NCI-H128 (cell line): ENCODE results near the gene NAV3.
"Not testable (repeated sequence)": the region's sequence is repeated elsewhere in the genome, so short reads cannot be mapped to it uniquely, and the experiment has no call there.

Experiments used
- DNase-seq: peaks from one replicate; lab custom pipeline; 2025; ENCODE audit not compliant: unreplicated experiment; lab: John Stamatoyannopoulos, UW

Gene NAV3

DNA sequence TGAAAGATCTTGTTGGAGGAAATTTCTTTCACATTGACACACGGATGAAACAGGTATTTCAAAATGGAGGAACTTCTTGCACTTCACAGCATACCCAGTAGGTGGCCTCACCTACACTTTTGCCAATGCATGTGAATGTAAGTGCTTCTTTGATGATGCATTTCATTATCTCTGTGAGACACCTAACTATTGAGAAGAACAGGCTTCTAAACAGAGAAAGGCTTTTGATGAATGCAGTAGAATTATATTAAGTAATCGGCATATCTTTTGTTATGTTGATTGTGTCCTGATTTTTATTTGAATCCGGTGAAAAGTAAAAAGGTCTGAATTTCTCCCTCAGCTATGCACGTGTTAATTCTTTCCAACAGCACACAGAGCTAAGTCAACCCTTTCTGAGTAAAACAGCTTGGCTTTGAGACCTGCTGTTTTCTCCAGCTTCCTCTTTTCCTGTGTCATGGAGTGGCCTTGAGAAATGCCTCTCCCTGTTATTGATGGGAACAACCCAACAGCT, 399.0 kb downstream of the NAV3 start:
- DNase-seq: no peak

DNA sequence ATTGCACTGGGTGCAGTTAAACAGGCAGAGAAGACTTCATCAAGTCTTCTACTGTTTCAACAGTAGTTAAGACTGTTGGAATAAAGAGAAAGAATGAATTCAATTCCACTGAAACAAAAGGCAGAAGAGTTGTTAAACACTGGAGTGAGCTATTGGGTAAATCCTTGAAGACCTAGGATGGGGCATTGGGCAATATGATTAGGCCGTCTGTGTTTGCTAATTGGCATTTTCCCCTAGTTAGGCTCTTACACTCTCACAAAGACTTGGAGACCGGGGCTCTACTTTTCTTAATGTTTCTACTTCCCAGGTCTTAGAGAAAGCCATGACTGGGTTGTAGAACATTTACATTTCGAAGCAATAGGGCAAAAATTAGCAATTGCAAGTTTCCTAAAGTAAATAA, 402.1 kb downstream of the NAV3 start:
- no peak for DNase-seq

DNA sequence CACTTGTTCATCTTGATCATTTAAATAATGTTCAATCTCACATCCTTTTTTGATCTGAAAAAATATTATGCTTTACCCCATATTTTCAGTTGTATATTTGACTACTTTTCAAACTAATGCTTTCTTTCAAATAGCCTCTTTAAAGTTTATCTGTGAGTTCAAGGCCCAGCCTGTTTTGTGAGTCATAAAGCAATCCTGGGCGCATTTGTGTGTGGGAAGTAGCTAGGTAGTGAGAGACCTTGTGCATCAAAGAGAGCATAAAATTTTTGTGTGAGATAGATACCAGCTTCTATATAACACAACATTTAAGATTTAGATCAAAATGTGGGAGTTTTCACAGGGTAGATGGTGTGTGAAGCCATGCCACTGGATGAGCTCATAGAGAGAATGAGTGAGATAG, 405.6 kb downstream of the NAV3 start:
- DNase-seq: no peak

DNA sequence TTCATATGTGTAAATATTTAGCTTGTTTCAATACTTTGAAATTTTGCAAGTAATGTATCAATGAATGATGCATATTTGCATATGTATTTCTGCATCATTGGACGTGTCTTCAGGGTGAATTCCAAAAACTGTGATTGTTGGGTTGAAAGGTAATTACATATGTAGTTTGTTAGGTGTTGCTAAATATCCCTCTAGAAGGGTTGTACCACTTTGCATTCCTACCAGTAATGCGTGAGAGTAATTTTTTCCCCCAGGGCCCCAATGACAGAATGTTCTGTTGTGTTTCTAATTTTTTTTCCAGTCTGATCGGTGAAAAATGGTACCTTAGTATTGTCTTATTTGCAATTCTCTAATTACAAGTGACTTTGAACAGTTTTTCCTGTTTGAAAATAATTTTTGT, 408.9 kb downstream of the NAV3 start:
- DNase-seq: no peak

DNA sequence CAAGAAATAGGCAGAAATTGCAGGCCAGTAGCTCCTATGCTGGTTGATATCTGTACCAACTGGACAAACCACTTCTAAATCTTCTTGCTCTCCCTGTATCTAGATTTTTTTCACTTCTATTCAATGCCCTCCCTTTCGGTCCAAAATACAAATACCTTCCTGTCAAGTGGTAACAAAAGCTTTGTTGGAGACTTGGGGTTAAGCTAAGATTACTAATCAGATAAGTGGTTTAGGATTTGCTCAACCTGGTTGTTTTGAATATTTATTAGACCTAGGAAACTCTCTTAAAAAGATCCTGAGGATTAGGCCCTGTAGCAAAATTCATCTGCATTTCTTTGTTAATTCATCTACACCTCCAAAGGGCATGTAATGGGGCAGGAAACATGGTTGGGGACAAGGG, 410.1 kb downstream of the NAV3 start:
- no peak for DNase-seq

DNA sequence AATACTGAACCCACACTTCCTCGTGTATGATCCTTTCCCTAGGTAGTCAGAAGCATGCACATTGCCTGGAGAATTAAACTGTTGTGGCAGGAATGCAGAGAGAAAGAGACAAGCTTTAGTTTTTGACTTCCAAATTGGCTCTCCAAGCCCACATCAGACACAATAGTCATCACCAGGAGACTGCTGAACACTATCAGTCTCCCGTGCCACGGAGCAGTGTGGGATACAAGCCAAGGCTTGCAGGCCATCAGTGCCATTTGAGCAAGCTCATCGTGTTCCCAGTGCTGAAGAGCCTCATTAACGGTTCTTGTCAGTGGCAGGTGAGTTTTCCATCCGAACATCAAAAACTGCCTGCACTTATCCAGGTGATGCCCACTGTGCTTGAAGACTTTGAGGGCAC, 410.8 kb downstream of the NAV3 start:
- DNase-seq: peak; percentile 89

DNA sequence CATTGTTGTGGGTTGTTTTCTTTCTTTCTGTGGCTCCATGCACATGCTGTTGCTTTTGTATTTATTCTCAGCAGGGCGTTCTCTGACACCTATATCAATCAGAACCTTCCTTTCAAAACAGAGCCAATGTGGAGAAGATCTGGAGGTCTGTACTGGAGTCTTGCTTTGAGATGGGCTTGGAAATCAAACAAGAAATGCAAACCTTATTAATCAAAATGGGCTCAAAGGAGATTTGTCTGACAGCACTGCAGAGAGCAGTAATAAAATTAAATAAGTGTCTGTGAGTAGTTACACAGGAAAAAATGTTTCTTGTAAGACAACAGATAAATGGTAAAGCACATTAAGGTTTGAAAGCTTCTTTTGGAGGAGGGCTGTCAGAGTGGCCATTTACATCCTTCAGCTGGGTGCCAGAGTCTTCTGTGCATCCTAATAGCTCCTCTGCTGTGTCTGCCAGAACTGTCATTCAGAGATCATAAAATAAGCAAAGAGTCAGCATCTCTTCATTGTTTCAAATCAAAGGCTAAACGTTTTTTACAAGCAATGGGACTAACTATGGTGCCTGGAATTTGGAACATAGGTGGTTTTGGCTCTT, 414.3 kb downstream of the NAV3 start:
- DNase-seq: no peak

DNA sequence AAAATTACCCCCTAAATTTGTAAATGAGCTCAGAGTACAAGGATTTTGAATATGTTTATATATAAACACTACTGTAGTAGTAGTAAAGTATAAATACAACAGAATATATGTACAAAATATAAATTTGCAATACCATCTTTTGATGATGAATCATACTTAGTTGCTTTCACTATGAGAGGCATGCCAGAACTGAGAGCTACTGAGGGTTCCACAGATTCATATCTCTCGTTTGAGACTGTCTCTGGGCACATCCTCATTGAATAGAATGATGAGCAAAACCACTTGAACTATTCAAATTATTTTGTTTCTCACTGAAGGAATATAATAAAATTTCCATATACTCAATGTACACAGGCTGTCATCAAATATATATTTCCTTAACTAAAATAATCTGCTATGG, 417.6 kb downstream of the NAV3 start:
- no peak for DNase-seq

DNA sequence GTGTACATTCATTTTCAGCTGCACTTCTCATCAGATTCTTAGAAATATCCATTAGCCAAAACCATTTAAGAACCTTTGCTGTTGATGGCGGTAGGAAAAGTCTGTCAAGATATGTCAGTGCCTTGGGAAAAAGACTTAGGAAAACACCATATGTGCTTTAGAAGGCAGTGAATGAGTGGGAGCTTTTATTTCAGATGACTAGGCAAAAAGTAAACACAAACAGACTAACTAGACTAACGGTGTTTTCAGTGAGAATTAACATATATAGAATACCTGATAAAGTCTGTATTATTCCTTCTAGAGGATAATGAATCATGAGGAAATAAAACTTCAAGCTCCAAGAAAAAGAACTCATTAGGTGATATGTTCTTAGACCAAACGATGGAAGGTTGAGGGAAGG, 418.9 kb downstream of the NAV3 start:
- no peak for DNase-seq

DNA sequence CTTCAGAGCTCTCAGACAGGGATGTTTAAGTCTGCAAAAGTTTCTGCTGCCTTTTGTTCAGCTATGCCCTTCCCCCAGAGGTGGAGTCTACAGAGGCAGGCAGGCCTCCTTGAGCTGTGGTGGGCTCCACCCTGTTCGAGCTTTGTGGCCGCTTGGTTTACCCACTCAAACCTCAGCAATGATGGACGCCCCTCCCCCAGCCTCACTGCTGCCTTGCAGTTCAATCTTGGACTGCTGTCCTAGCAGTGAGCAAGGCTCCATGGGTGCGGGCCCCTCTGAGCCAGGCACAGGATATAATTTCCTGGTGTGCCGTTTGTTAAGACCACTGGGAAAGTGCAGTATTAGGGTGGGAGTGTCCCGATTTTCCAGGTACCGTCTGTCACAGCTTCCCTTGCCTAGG, 427.0 kb downstream of the NAV3 start:
- not testable (repeated sequence) for DNase-seq

DNA sequence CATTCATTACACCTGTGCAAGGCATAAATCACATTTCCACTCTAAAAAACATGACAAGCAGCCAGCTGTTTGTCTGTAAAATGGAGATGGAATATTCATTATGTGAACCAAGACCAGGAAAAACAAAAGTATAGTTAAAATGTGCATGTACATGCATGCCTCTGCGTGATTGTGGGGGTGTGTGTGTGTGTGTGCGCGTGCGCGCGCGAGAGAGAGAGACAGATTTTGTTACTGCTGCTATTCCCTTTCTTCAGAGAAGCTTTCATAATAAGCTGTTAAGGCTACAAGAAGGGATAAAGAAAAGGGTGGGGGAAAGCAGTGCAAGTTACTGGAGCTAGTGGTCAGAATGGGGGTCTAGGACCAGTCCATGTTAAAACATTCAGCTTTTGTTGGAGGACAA, 430.3 kb downstream of the NAV3 start:
- DNase-seq: no peak

DNA sequence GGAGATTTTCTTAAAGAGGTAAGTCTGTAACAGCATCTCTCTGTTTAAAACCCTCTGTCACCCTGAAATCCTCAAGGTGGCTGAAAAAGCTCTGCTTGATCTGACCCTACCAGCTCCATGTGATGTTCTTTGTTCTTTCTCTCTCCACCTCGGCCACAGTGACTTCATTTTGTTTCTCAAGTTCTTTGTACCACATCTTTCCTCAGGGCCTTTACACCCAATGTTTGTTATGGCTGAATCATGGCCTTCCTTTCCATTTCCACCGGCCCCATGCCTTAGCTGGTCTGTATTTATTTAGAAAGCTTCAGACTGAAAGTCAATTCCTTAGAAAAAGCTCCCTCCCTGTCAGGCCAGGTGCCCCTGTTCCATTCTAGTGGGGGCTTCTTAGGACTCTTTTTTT, 431.2 kb downstream of the NAV3 start:
- no peak for DNase-seq
